Measurements from ENCODE around the gene SP1.
A peak's percentile ranks its signal among the peaks of the same experiment; 100 is the strongest.

Gene SP1

GRCh38 chr12:53336181-53336681, 43.7 kb upstream of the SP1 start, which contains the start of gene SP7:
SP7 (minus strand) TSS chr12:53336354; CDS start chr12:53335646, 708 bp downstream.
- no peak within 1 kb of the TSS for H3K4me3 ChIP-seq (ENCODE audit: low read depth, low read length)
- TF ChIP-seq CTCF (IDR thresholded peaks at IDR 0.05; ENCODE audit: control insufficient read depth, extremely low read depth, insufficient read depth): no peak
- DNase-seq (ENCODE audit: low read depth): no peak

- no peak for DNase-seq (ENCODE audit: low read depth)
- no peak overlapping the region for H3K4me3 ChIP-seq (ENCODE audit: low read depth, low read length)
- no peak for TF ChIP-seq CTCF (IDR thresholded peaks at IDR 0.05; ENCODE audit: control insufficient read depth, extremely low read depth, insufficient read depth)
Measured at GRCh38 chr12:53338017-53338416, 42.0 kb upstream of the SP1 start.

- TF ChIP-seq CTCF (IDR thresholded peaks at IDR 0.05; ENCODE audit: control insufficient read depth, extremely low read depth, insufficient read depth): no peak
- no peak for DNase-seq (ENCODE audit: low read depth)
- H3K4me3 ChIP-seq (ENCODE audit: low read depth, low read length): no peak overlapping the region
Measured at GRCh38 chr12:53338916-53339315, 41.1 kb upstream of the SP1 start.

- H3K4me3 ChIP-seq (ENCODE audit: low read depth, low read length): no peak overlapping the region
- no peak for DNase-seq (ENCODE audit: low read depth)
- TF ChIP-seq CTCF (IDR thresholded peaks at IDR 0.05; ENCODE audit: control insufficient read depth, extremely low read depth, insufficient read depth): no peak
Measured at GRCh38 chr12:53340398-53340797, 39.6 kb upstream of the SP1 start.

- no peak for TF ChIP-seq CTCF (IDR thresholded peaks at IDR 0.05; ENCODE audit: control insufficient read depth, extremely low read depth, insufficient read depth)
- DNase-seq (ENCODE audit: low read depth): no peak
- no peak overlapping the region for H3K4me3 ChIP-seq (ENCODE audit: low read depth, low read length)
Measured at GRCh38 chr12:53343449-53343848, 36.5 kb upstream of the SP1 start.

GRCh38 chr12:53343969-53344368, 36.0 kb upstream of the SP1 start:
- no peak overlapping the region for H3K4me3 ChIP-seq (ENCODE audit: low read depth, low read length)
- TF ChIP-seq CTCF (IDR thresholded peaks at IDR 0.05; ENCODE audit: control insufficient read depth, extremely low read depth, insufficient read depth): no peak
- DNase-seq (ENCODE audit: low read depth): no peak

- no peak for DNase-seq (ENCODE audit: low read depth)
- TF ChIP-seq CTCF (IDR thresholded peaks at IDR 0.05; ENCODE audit: control insufficient read depth, extremely low read depth, insufficient read depth): no peak
- peak overlapping the region; percentile 59 for H3K4me3 ChIP-seq (ENCODE audit: low read depth, low read length)
Measured at GRCh38 chr12:53344487-53344823, 35.5 kb upstream of the SP1 start.

Data from LNCaP clone FGC (cell line).